GM12873 (cell line): ENCODE data around the gene SNCA.

ENCODE experiments used
- CTCF ChIP-seq: IDR thresholded peaks from 2 replicates; pipeline ENCODE4 v1.5.1; 2012; ENCODE audit warnings: low read depth, mild to moderate bottlenecking, moderate library complexity, low read length, control low read depth; ENCODE audit not compliant: insufficient read depth; ENCODE audit errors: missing control alignments

The SNCA gene

GRCh38 chr4:89769856-89770255, 67.1 kb downstream of the SNCA start:
- no peak for TF ChIP-seq CTCF

DNA sequence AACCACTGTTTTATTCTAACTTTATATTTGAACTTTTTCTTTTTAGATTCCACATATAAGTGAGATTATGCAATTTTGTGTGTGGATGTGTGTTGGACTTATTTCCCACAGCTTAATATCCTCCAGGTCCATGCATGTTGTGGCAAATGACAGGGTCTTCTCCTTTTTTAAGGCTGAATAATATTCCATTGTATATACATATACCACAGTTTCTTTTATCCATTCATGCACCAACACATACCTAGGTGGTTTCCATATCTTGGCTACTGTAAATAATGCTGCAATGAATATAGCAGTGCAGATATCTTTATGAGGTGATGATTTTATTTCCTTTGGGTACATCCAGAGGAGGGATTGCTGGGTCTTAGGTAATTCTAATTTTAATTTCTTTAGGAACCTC, 69.0 kb downstream of the SNCA start:
- TF ChIP-seq CTCF = no peak

GRCh38 chr4:89765966-89766365, 71.0 kb downstream of the SNCA start:
- TF ChIP-seq CTCF = no peak

GRCh38 chr4:89765528-89765927, 71.4 kb downstream of the SNCA start:
- no peak for TF ChIP-seq CTCF

- no peak for TF ChIP-seq CTCF
These were observed 74.7 kb downstream of the SNCA start for GRCh38 chr4:89762311-89762710.

- no peak for TF ChIP-seq CTCF
These were observed 77.5 kb downstream of the SNCA start for GRCh38 chr4:89759426-89759825.

- TF ChIP-seq CTCF = no peak
These were observed 79.7 kb downstream of the SNCA start for GRCh38 chr4:89757154-89757719.

- no peak for TF ChIP-seq CTCF
These were observed 81.7 kb downstream of the SNCA start for GRCh38 chr4:89755220-89755619.
